GM19372 (cell line): ENCODE data around the gene IFT25.

Experiments used
- ATAC-seq: cut with Tn5 transposase; IDR thresholded peaks from one replicate; pipeline ENCODE4 v1.9.1; 2021; ENCODE audit warnings: mild to moderate bottlenecking, low read depth, moderate library complexity; ENCODE audit not compliant: unreplicated experiment

The IFT25 gene

GRCh38 chr1:53930932-53931331, 14.6 kb downstream of the IFT25 start:
- no peak for ATAC-seq

- no peak for ATAC-seq
Observed at GRCh38 chr1:53929246-53929960, 16.1 kb downstream of the IFT25 start.

GRCh38 chr1:53927376-53927881, 18.1 kb downstream of the IFT25 start:
- no peak for ATAC-seq

GRCh38 chr1:53919675-53920066, 25.8 kb downstream of the IFT25 start:
- ATAC-seq, result no peak

GRCh38 chr1:53918343-53918742, 27.2 kb downstream of the IFT25 start:
- ATAC-seq, result no peak

- no peak for ATAC-seq
Observed at GRCh38 chr1:53913352-53914033, 32.0 kb downstream of the IFT25 start.

- ATAC-seq, result no peak
Observed at GRCh38 chr1:53911442-53911841, 34.1 kb downstream of the IFT25 start.

GRCh38 chr1:53909946-53910345, 35.6 kb downstream of the IFT25 start:
- ATAC-seq, result no peak

- ATAC-seq, result no peak
Observed at GRCh38 chr1:53906121-53906520, 39.4 kb downstream of the IFT25 start.

GRCh38 chr1:53905509-53905908, 40.0 kb downstream of the IFT25 start:
- no peak for ATAC-seq

GRCh38 chr1:53902235-53903138, 43.0 kb downstream of the IFT25 start:
- ATAC-seq, result no peak

- no peak for ATAC-seq
Observed at GRCh38 chr1:53899708-53900107, 45.8 kb downstream of the IFT25 start.

- ATAC-seq, result no peak
Observed at GRCh38 chr1:53899206-53899628, 46.3 kb downstream of the IFT25 start.

GRCh38 chr1:53896635-53897229, 48.8 kb downstream of the IFT25 start:
- no peak for ATAC-seq

- ATAC-seq, result no peak
Observed at GRCh38 chr1:53895421-53895820, 50.1 kb downstream of the IFT25 start.

- ATAC-seq, result no peak
Observed at GRCh38 chr1:53894644-53895043, 50.9 kb downstream of the IFT25 start.

- ATAC-seq, result no peak
Observed at GRCh38 chr1:53893999-53894636, 51.4 kb downstream of the IFT25 start, which contains the start of gene DIO1. TSS of gene DIO1 (plus strand) at chr1:53894187. CDS start at chr1:53894211, 24 bp downstream.

- no peak for ATAC-seq
Observed at GRCh38 chr1:53892911-53893310, 52.6 kb downstream of the IFT25 start.

GRCh38 chr1:53891678-53892077, 53.8 kb downstream of the IFT25 start:
- no peak for ATAC-seq

GRCh38 chr1:53891018-53891417, 54.5 kb downstream of the IFT25 start:
- ATAC-seq, result no peak
